Ishikawa (cell line): ENCODE data around the gene PILRA.

ENCODE experiments used
- CEBPB ChIP-seq: IDR thresholded peaks from 2 replicates; pipeline ENCODE4 v1.6.1; 2012
- EGR1 ChIP-seq: IDR thresholded peaks from 2 replicates; pipeline ENCODE4 v1.6.1; 2012
- EP300 ChIP-seq: IDR thresholded peaks from 2 replicates; pipeline ENCODE4 v1.6.1; 2012; ENCODE audit warnings: borderline replicate concordance
- MAX ChIP-seq: IDR thresholded peaks from 2 replicates; pipeline ENCODE4 v1.6.1; 2012
- NFIC ChIP-seq: IDR thresholded peaks from 2 replicates; pipeline ENCODE4 v1.6.1; 2012
- RAD21 ChIP-seq: IDR thresholded peaks from 2 replicates; pipeline ENCODE4 v1.6.1; 2012; ENCODE audit warnings: low read depth
- REST ChIP-seq: IDR thresholded peaks from 2 replicates; pipeline ENCODE4 v1.6.1; 2012; ENCODE audit warnings: low read depth, mild to moderate bottlenecking
- TAF1 ChIP-seq: IDR thresholded peaks from 2 replicates; pipeline ENCODE4 v1.6.1; 2012; ENCODE audit warnings: low read depth, mild to moderate bottlenecking
- TEAD4 ChIP-seq: IDR thresholded peaks from 2 replicates; pipeline ENCODE4 v1.6.1; 2012
- USF1 ChIP-seq: IDR thresholded peaks from 2 replicates; pipeline ENCODE4 v1.6.1; 2012
- YY1 ChIP-seq: IDR thresholded peaks from 2 replicates; pipeline ENCODE4 v1.6.1; 2012; ENCODE audit warnings: low read depth

- TF ChIP-seq RAD21 (no peak), REST (no peak), EGR1 (no peak), CEBPB (no peak), EP300 (no peak), MAX (no peak), YY1 (no peak), TAF1 (no peak), USF1 (no peak), NFIC (no peak), TEAD4 (no peak)
These were observed 57.4 kb downstream of the PILRA start for GRCh38 chr7:100430493-100431285.
